GM19438 (cell line): ENCODE measurements around the gene SNX24.
"Not testable (repeated sequence)": the region's sequence is repeated elsewhere in the genome, so short reads cannot be mapped to it uniquely, and the experiment has no call there.

ENCODE experiments used
- ATAC-seq: cut with Tn5 transposase; IDR thresholded peaks from one replicate; pipeline ENCODE4 v1.9.1; 2021; ENCODE audit warnings: low read depth; ENCODE audit not compliant: unreplicated experiment

The SNX24 gene

GRCh38 chr5:122870219-122870856, 24.9 kb downstream of the SNX24 start:
- no peak for ATAC-seq

DNA sequence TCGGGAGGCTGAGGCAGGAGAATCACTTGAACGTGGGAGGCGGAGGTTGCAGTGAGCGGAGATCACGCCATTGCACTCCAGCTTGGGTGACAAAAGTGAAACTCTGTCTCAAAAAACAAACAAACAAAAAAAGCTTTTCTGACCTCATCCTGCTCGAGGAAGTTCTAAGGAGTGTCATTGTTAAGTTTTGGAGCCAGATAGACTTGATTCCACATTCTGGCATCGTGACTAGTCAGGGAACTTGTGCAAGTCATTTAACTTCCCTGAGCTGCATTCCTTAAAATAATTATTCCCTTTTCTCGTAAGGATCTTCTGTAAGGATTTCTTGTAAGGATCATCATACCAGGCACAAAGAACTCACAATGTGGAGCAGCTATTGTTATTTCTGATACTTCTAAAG, 26.2 kb downstream of the SNX24 start:
- ATAC-seq = no peak

DNA sequence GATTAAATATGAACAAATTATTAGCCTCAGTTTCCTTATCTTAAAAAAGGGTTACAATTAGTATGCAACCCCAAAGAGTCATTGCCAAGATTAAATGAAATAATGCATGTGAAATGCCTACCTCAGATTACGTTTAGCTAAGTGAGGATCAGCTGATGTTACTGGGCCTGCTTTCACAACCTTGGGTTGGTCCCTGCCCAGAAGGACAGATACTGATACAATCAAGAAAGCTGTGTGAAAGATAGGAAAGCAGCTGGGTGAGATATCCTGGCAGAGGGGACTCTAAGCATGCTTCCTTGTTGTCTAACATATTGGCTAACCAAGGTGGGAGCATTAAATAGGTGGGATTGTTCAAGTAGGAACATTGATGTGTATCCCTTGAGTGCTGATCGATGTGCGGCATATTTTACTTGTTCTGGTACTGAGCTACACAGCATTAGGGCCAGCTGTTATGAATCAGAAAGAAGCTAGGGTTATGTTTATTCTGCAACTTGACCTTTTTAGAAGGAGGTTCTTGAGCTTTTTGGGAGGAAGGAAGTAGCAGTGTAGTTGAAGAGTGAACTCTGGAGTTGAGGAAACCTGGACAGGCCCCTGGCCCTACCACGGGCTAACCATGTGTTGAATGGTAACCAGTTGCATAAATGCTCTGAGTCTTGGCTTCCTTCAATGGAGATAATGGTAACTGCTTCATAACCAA, 28.9 kb downstream of the SNX24 start:
- no peak for ATAC-seq

DNA sequence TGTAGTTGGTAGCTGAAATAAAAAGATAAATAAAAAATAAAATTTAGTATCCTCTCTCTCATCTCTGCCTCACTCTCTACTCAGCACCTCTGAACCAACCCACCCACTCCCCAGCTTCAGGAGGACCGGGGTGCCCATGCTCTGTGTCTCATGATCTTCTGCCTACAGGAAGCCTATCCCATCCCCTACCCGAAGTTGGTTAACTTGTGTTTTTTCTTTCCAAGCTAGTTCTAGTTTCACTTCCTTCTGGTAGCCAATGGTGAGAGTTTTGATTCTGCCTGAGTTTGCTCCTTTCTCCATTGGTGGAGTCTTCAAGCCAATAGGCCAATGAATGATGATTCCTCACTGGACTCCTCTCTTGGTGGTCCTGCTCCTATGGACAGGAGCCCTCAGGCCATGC, 32.1 kb downstream of the SNX24 start:
- no peak for ATAC-seq

- no peak for ATAC-seq
These were observed 33.7 kb downstream of the SNX24 start for GRCh38 chr5:122879076-122879475.

DNA sequence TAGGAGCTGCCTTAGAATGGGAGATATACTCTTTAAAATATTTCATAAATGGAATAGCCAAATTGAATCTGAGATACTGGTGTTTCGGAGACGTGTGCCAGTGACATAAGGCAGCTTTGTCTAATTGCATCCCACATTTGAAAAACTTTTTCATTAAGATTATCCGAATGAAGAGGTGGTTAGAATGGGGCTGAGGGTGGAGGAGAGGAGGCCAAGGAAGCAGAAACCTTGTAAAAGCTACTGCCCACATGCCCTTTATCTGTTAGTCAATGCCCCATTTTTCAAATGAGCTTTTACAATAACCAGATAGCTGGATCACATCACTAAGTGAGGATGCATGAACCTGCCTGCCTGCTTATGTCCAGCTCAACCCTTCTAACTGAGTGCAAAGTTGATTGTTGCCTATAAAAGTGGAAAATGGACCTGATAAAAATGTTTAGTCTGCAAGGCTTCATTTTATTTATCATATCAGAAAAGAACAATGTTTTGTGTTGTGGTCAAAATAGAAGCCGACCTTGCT, 34.8 kb downstream of the SNX24 start:
- ATAC-seq = no peak

DNA sequence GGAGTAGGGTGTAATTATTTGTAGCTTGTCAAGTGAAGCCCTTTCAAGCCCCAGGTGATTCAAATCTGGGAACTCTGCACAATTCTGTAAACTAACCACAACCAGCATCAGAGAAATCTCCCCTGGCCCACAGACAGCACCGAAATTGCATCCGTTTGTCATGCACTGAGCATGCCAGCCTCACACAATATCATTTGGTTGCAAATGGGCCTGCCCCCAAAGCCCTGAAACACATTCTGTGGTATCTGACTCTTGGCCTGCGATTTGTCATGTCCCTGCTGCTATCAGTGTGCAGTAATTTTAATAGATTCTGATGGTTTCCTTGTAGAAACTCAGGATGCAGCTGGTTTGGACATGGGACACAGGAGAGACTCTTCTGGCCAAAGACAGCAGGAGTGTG, 35.3 kb downstream of the SNX24 start:
- peak; percentile 44 for ATAC-seq

DNA sequence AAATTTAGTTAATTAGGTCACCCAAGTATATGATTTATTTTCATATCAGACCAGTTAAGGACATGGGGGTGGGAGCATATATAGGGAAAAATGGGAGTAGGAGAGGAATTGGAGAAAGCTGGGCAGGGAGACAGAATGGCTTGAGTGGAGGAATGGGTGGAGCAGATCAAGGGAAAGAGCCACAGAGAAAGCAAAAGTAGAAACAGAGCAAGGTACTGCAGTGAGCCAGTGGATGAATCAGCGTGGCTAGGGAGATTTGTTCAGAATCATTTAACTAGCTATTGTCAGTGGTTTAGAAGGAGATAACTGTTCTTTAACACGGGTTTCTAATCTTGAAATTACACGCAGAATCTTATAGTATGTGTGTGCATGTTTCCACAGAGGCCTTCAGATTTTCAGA, 37.4 kb downstream of the SNX24 start:
- ATAC-seq = no peak

- no peak for ATAC-seq
These were observed 39.7 kb downstream of the SNX24 start for GRCh38 chr5:122885045-122885517.

- no peak for ATAC-seq
These were observed 40.5 kb downstream of the SNX24 start for GRCh38 chr5:122885891-122886290.

- ATAC-seq = no peak
These were observed 49.7 kb downstream of the SNX24 start for GRCh38 chr5:122895141-122895540.

GRCh38 chr5:122896598-122897282, 51.3 kb downstream of the SNX24 start:
- ATAC-seq = no peak

DNA sequence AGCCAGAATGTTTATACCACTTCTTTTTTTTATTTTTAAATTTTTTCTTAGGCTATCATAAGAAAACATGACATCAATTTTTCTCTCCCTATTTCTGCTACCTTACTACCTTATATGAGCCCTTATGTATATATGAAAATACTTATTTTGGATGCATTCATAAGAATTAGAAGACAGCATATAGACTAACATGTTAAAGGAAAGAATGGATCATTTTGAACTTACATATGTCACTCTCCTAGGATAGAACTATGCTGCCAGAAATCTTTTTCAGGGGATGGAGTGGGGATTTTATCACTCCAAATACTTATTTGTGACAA, 51.8 kb downstream of the SNX24 start:
- no peak for ATAC-seq

DNA sequence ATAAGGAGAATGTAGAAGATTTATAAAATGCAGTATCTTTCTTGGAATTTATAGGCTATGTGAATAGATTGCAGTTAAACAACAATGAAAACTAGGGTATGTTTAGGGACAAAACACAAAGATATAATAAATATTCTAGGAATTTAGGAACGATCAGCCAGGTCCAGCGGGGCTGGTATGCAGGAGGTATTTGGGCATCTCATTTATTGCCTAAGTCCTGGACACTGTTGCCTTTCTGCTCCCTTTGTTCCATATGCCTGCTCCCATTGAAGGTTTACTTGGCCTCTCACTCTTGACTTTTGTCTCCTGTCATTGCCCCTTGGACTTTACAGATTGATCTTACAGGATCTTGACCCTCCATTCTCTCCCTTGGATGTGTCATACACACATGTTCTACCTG, 55.9 kb downstream of the SNX24 start:
- ATAC-seq = no peak

DNA sequence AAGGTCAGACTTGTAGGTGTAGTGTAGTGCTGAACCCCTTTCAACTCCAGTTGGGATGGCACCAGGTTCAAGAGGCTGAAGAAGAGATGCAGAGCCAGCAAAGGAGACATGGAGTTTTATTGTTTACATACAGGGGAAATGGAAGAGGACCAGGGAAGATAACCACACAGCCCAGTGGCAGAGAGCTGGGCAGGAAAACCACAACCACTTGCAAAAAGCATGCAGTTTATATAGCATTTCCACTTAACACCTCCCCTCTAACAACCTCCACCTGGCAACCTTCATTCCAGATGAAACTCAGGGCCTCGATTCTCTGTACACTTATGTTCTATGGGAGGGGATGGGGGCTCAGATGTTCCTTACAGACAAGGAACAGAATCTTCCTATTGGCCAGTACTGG, 56.9 kb downstream of the SNX24 start:
- ATAC-seq = no peak

GRCh38 chr5:122906768-122907167, 61.4 kb downstream of the SNX24 start:
- ATAC-seq = no peak

DNA sequence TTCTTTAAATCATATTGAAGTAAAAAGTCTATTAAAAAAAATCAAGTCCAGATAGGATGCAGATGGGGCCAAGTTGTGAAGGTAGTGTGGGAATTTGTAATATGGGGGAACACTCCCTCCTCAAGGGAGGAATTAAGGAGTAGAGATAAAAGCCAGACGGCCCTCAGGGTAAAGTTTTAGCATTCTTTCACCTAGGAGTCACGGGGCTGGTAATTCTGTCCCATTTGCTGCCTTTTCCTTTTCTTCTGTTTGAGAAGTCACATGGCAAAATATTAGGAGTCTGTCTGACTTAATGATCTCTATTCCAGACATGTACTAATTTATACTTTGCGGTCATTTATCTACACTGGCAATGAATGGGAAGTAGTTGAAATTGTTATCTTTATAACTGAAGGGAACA, 61.9 kb downstream of the SNX24 start:
- no peak for ATAC-seq

GRCh38 chr5:122908108-122908507, 62.7 kb downstream of the SNX24 start:
- ATAC-seq = no peak

DNA sequence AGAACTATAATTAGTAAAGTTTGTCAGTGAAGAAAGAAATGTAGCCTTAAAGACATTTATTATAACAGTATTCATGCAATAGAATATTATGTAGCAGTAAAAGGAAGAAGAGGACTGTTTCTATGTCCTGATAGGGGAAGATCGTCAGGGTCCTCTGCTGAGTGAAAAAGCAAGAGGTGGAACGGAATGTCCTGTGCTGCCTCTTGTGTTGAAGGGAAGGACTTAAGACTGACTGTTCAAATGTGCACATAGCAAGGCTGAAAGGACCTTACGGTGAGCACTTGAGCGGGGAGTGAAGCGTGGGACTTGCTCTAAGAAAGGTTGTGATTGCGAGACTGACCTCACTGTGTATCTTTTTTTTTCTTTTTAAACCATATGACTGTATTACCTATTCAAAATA, 63.2 kb downstream of the SNX24 start:
- no peak for ATAC-seq

DNA sequence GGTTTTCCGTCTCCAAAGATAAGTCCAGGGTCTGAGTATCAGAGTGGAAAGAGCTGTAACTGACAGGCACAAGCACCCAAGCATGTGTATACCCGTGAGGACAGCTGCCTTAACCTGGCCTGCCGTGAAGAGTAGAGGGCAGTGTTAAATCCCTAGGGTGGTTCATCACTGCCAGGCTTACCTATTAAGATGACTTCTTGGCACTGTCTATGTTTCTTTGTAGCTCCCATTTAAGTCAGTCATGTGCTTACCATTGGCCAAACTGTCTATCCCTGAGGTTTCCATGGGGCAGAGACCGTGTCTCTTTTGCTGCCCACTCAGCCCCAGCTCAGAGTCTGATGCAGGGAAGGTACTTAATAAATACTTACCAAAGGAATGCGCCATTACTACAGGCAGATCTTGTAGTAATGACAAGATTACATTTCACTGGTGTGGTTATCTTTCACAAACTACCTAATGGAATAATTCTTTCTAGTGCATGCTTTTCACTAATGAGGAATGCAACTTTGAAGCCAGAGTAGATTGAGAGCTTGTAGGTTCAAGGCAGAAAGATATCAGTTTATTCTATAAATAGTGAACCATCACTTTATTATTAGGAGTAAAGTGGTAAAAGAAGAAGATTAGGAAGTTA, 64.2 kb downstream of the SNX24 start:
- no peak for ATAC-seq

GRCh38 chr5:122913436-122913835, 68.0 kb downstream of the SNX24 start:
- not testable (repeated sequence) for ATAC-seq
